ENCODE measurements around the gene PFDN2. TPM values are rescaled to one million over a fixed set of nuclear protein-coding genes. Genes with fewer than 3 reads are reported as not detected.

Gene PFDN2
- total and polyA plus RNA-seq, 2 experiments from 2014 or later = 103 to 137 TPM

DNA sequence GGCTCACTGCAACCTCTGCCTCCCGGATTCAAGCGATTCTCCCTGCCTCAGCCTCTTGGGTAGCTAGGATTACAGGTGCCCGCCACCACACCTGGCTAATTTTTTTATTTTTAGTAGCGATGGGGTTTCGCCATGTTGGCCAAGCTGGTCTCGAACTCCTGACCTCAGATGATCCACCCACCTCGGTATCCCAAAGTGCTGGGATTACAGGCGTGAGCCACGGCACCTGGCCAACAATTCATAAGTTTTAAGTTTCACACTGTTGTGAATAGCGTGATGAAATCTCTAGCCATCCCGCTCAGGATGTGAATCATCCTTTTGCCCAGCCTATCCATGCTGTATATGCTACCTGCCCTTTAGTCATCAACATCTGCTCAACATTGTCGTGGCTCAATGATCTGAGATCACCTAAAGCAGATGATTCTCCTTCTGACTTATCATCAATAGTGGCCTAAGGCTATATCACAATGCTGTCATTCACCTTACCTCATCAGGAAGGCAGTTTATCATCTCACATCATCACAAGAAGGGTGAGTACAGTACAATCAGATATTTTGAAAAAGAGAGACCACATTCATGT is 2.6 kb downstream of the PFDN2 start:
- Histone ChIP-seq H3K9me3 (ENCODE audit: low read depth) (no peaks in the 10 kb centered on the region), H3K27ac (no peak overlapping the region), H3K36me3 (peaks cover 2% of the 10 kb centered on the region), H3K27me3 (no peaks in the 10 kb centered on the region), H3K4me1 (ENCODE audit: low read depth) (peaks cover 26% of the 10 kb centered on the region), H3K4me3 (no peak overlapping the region)
- TF ChIP-seq, protein P1, sequence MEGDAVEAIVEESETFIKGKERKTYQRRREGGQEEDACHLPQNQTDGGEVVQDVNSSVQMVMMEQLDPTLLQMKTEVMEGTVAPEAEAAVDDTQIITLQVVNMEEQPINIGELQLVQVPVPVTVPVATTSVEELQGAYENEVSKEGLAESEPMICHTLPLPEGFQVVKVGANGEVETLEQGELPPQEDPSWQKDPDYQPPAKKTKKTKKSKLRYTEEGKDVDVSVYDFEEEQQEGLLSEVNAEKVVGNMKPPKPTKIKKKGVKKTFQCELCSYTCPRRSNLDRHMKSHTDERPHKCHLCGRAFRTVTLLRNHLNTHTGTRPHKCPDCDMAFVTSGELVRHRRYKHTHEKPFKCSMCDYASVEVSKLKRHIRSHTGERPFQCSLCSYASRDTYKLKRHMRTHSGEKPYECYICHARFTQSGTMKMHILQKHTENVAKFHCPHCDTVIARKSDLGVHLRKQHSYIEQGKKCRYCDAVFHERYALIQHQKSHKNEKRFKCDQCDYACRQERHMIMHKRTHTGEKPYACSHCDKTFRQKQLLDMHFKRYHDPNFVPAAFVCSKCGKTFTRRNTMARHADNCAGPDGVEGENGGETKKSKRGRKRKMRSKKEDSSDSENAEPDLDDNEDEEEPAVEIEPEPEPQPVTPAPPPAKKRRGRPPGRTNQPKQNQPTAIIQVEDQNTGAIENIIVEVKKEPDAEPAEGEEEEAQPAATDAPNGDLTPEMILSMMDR (IDR thresholded peaks at IDR 0.05; ENCODE audit: low read depth, low read length) = no peak
- DNase-seq (ENCODE audit: low read depth in 1 of 2, low spot score in 1 of 2) = peak in 1 of 2 donors; percentile 92

DNA sequence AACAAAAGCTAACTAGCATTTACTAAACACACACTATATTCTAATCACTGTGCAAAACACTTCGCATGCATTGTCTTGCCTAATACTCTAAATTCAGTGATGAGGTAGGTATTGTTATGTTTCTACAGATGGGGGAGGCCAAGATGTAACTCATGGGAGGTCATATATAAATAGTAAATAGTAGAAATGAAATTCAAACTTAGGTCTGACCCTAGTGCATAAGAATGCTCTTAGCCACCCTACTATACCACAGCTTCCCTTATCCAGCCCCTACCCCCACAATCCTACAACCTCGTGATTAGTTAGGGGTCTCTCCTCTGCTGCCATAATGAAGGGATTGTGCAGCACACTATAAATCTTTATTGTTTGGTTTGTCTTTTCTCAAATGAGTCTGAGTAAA is 3.3 kb downstream of the PFDN2 start:
- Histone ChIP-seq H3K36me3 (no peaks in the 10 kb centered on the region), H3K4me1 (ENCODE audit: low read depth) (peaks cover 26% of the 10 kb centered on the region), H3K27me3 (no peaks in the 10 kb centered on the region), H3K27ac (no peak overlapping the region), H3K4me3 (no peak overlapping the region), H3K9me3 (ENCODE audit: low read depth) (no peaks in the 10 kb centered on the region)
- TF ChIP-seq, protein P1 (IDR thresholded peaks at IDR 0.05; ENCODE audit: low read depth, low read length) = no peak
- no peak for DNase-seq (ENCODE audit: low read depth in 1 of 2, low spot score in 1 of 2)

DNA sequence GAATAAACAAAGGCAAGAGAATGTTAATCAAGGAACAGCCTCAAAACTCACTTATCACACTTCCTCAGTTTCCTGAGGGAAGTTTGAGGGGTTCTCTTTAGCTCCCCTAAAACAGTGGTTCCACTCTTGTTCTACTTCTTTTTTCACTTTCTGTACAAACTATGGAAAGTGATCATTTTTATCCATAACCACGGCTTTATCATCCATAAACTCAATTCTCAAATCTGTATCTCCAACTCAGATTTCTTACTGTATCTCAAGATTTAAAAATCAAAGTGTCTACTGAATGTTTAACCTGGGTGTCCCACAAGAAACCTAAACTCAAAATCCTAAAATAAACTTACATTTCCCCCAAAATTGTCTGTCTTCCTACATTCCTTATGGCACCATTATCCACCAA is 3.9 kb downstream of the PFDN2 start:
- Histone ChIP-seq H3K4me3 (no peak overlapping the region), H3K9me3 (ENCODE audit: low read depth) (no peaks in the 10 kb centered on the region), H3K27ac (no peak overlapping the region), H3K4me1 (ENCODE audit: low read depth) (peaks cover 20% of the 10 kb centered on the region), H3K27me3 (no peaks in the 10 kb centered on the region), H3K36me3 (no peaks in the 10 kb centered on the region)
- no peak for DNase-seq (ENCODE audit: low read depth in 1 of 2, low spot score in 1 of 2)
- TF ChIP-seq, protein P1 (IDR thresholded peaks at IDR 0.05; ENCODE audit: low read depth, low read length) = no peak

DNA sequence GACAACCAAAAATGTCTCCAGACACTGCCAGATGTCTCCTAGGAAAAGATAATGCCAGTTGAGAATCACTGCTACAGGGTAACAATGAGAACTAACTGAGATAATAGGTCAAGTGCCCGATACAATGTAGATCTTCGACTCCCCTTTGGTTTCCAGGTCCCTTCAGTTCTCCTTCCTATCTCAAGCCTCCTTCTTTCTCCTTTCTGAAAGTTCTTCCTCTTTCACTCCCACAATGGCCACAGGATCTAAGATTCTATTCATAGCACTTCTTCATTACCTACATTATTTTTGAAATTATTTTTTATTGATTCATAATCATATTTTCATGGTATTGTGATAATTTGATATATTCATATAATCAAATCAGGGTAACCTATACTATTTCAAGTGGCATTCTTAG is 6.3 kb downstream of the PFDN2 start:
- Histone ChIP-seq H3K9me3 (ENCODE audit: low read depth) (no peaks in the 10 kb centered on the region), H3K36me3 (no peaks in the 10 kb centered on the region), H3K4me1 (ENCODE audit: low read depth) (peaks cover 11% of the 10 kb centered on the region), H3K4me3 (no peak overlapping the region), H3K27me3 (no peaks in the 10 kb centered on the region), H3K27ac (no peak overlapping the region)
- no peak for DNase-seq (ENCODE audit: low read depth in 1 of 2, low spot score in 1 of 2)
- TF ChIP-seq, protein P1 (IDR thresholded peaks at IDR 0.05; ENCODE audit: low read depth, low read length) = no peak

DNA sequence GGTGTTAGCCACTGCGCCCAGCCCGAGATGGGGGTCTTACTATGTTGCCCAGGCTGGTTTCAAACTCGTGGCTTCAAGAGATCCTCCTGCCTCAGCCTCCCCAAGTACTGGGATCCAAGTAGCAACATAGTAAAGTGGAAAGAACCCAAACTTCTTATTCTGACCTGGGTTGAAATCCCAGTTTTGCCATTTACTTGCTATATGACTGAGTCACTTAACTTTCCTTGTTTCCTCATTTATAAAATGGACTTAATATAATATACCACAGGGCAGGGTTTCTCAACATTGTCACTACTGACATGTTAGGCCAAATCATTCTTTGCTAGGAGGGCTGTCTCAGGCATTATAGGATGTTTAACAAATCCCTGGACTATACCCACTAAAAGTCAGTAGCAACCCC is 6.7 kb downstream of the PFDN2 start:
- no peak for DNase-seq (ENCODE audit: low read depth in 1 of 2, low spot score in 1 of 2)

More for the DNA sequence above, 6.7 kb downstream of the PFDN2 start:
- TF ChIP-seq, protein P1 (IDR thresholded peaks at IDR 0.05; ENCODE audit: low read depth, low read length) = no peak
- H3K4me1 ChIP-seq (ENCODE audit: low read depth) = peaks cover 11% of the 10 kb centered on the region
- H3K27ac ChIP-seq = no peak overlapping the region
- no peaks in the 10 kb centered on the region for H3K27me3 ChIP-seq
- H3K36me3 ChIP-seq = no peaks in the 10 kb centered on the region
- H3K9me3 ChIP-seq (ENCODE audit: low read depth) = no peaks in the 10 kb centered on the region
- H3K4me3 ChIP-seq = no peak overlapping the region
